Measurements from ENCODE around the gene HIP1R.

The HIP1R gene

GRCh38 chr12:122847516-122847836 lies 12.2 kb downstream of the HIP1R start:
- no peak for DNase-seq (ENCODE audit: low read depth in 2 of 2)

- DNase-seq (ENCODE audit: low read depth in 2 of 2), result no peak
These were observed 12.7 kb downstream of the HIP1R start for GRCh38 chr12:122847921-122848421.

GRCh38 chr12:122848471-122849351 lies 13.5 kb downstream of the HIP1R start:
- no peak for DNase-seq (ENCODE audit: low read depth in 2 of 2)

- DNase-seq (ENCODE audit: low read depth in 2 of 2), result no peak
These were observed 14.2 kb downstream of the HIP1R start for GRCh38 chr12:122849352-122850047.

GRCh38 chr12:122850048-122850445 lies 14.8 kb downstream of the HIP1R start:
- no peak for DNase-seq (ENCODE audit: low read depth in 2 of 2)

- no peak for DNase-seq (ENCODE audit: low read depth in 2 of 2)
These were observed 15.6 kb downstream of the HIP1R start for GRCh38 chr12:122850695-122851350.

- DNase-seq (ENCODE audit: low read depth in 2 of 2), result no peak
These were observed 16.6 kb downstream of the HIP1R start for GRCh38 chr12:122851820-122852219.

GRCh38 chr12:122852336-122853275 lies 17.3 kb downstream of the HIP1R start:
- no peak for DNase-seq (ENCODE audit: low read depth in 2 of 2)

- DNase-seq (ENCODE audit: low read depth in 2 of 2), result no peak
These were observed 18.5 kb downstream of the HIP1R start for GRCh38 chr12:122853582-122854245.

- no peak for DNase-seq (ENCODE audit: low read depth in 2 of 2)
These were observed 19.3 kb downstream of the HIP1R start for GRCh38 chr12:122854554-122854953.

- DNase-seq (ENCODE audit: low read depth in 2 of 2), result no peak
These were observed 20.0 kb downstream of the HIP1R start for GRCh38 chr12:122855071-122855829.

GRCh38 chr12:122855928-122856831 lies 20.9 kb downstream of the HIP1R start:
- no peak for DNase-seq (ENCODE audit: low read depth in 2 of 2)

- DNase-seq (ENCODE audit: low read depth in 2 of 2), result no peak
These were observed 21.9 kb downstream of the HIP1R start for GRCh38 chr12:122856999-122857671.

- no peak for DNase-seq (ENCODE audit: low read depth in 2 of 2)
These were observed 22.9 kb downstream of the HIP1R start for GRCh38 chr12:122858171-122858570.

- no peak for DNase-seq (ENCODE audit: low read depth in 2 of 2)
These were observed 23.5 kb downstream of the HIP1R start for GRCh38 chr12:122858591-122859302.

- no peak for DNase-seq (ENCODE audit: low read depth in 2 of 2)
These were observed 24.2 kb downstream of the HIP1R start for GRCh38 chr12:122859303-122860039.

All from stimulated activated CD8-positive, alpha-beta memory T cell treated with anti-CD3 and anti-CD28 coated beads, Interleukin-7, amount 100 ng/mL, for 4 hours (primary cell).